K562 (cell line): Measurements from ENCODE around the gene FANCF. TPM values are rescaled to one million over a fixed set of nuclear protein-coding genes. Genes with fewer than 3 reads are reported as not detected.

Source experiments
- ATAC-seq: fragments of 200-7000 bp; cut with Tn5 transposase; 3 replicates; pipeline ENCODE4 v1.9.1; 2020; ENCODE audit warnings: moderate library complexity
- BruUV-seq: library from RNA; stranded (reverse); fragments of 400-500 nt; replicated peaks from 2 replicates; lab custom pipeline; 2021; lab: Mats Ljungman, UMichigan
- CTCF ChIA-PET: fragments of 300-600 bp; formaldehyde crosslinking; extraction: SDS; loops from one replicate; lab custom pipeline; 2021; ENCODE audit warnings: low intra/inter-chr PET ratio; lab: Yijun Ruan, JAX
- POLR2A ChIA-PET: fragments of 300-600, 350-650 bp; sonication (Branson Sonifier 250); formaldehyde crosslinking; extraction: SDS; loops from one replicate; lab custom pipeline; 2021; ENCODE audit warnings: antibody characterized with exemption, inconsistent platforms; lab: Yijun Ruan, JAX
- DNase-seq, 4 experiments: peaks; one replicate each; pipeline versions ENCODE4 v3.0.0 to v3.0.0-alpha.2; 2011 to 2018; ENCODE audit warnings: low spot score in 3 of 4, mixed read lengths in 3 of 4; ENCODE audit errors: extremely low read depth in 1 of 4
- FAIRE-seq: peaks from 2 replicates; lab custom pipeline; 2011; peaks lifted over from hg19 to GRCh38; lab: Jason Lieb, UNC
- H2AFZ ChIP-seq: 2 replicates; pipeline ENCODE4 v1.6.0; 2011; ENCODE audit warnings: low read depth, low read length, control low read depth, inconsistent platforms
- H3K27ac ChIP-seq: fragments of 200-600 bp; 3 replicates; pipeline ENCODE4 v1.8.0; 2011; ENCODE audit warnings: low read depth, mild to moderate bottlenecking, control low read depth, inconsistent platforms, low read length, moderate library complexity, mixed read lengths; ENCODE audit errors: extremely low read depth
- H3K27me3 ChIP-seq, 2 experiments: fragments of 300-600 bp in 1 of 2; 2 replicates in 1 of 2; 3 replicates in 1 of 2; pipeline versions ENCODE4 v1.6.0 to v1.8.0; 2011; ENCODE audit warnings: inconsistent platforms in 2 of 2, low read length in 2 of 2, mild to moderate bottlenecking in 1 of 2, mixed read lengths in 1 of 2, moderate library complexity in 1 of 2; ENCODE audit not compliant: control insufficient read depth in 2 of 2, insufficient read depth in 2 of 2
- H3K36me3 ChIP-seq: fragments of 300-600 bp; 3 replicates; pipeline ENCODE4 v1.8.0; 2011; ENCODE audit warnings: mild to moderate bottlenecking, low read length, inconsistent platforms; ENCODE audit not compliant: control insufficient read depth, insufficient read depth
- H3K4me1 ChIP-seq, 2 experiments: fragments of 200-600 bp in 1 of 2; replicated peaks in 1 of 2; 2 replicates in 1 of 2; 3 replicates in 1 of 2; pipeline versions ENCODE4 v1.5.1 to v1.8.0; 2011; ENCODE audit warnings: inconsistent platforms in 2 of 2, low read length in 2 of 2, mild to moderate bottlenecking in 1 of 2, mixed read lengths in 1 of 2, moderate library complexity in 1 of 2; ENCODE audit not compliant: control insufficient read depth in 2 of 2, insufficient read depth in 2 of 2
- H3K4me2 ChIP-seq: 2 replicates; pipeline ENCODE4 v1.6.1; 2011; ENCODE audit warnings: low read length, control low read depth, inconsistent platforms, mixed read lengths; ENCODE audit not compliant: insufficient read depth
- H3K4me3 ChIP-seq: fragments of 200-600 bp; sonication (generic), shearing (Covaris generic); 2 replicates; pipeline ENCODE4 v1.5.1; 2016; ENCODE audit warnings: control low read depth, inconsistent platforms
- H3K79me2 ChIP-seq: fragments of 200-600 bp; 3 replicates; pipeline ENCODE4 v1.8.0; 2011; ENCODE audit warnings: low read length, inconsistent platforms; ENCODE audit not compliant: control insufficient read depth, insufficient read depth
- H3K9ac ChIP-seq, 2 experiments: 2 replicates each; pipeline versions ENCODE4 v1.6.0 to v1.6.1; 2011; ENCODE audit warnings: low read depth in 2 of 2, low read length in 2 of 2, control low read depth in 1 of 2, inconsistent platforms in 1 of 2, mild to moderate bottlenecking in 1 of 2, mixed read lengths in 1 of 2; ENCODE audit not compliant: insufficient read depth in 1 of 2
- H3K9me1 ChIP-seq: one replicate; pipeline ENCODE4 v1.6.0; 2011; ENCODE audit warnings: inconsistent platforms, mild to moderate bottlenecking, low read length, moderate library complexity; ENCODE audit not compliant: control insufficient read depth, insufficient read depth
- H3K9me3 ChIP-seq: replicated peaks from 2 replicates; pipeline ENCODE4 v1.5.1; 2011; ENCODE audit warnings: low read depth, low read length, inconsistent platforms; ENCODE audit not compliant: control insufficient read depth, insufficient read depth
- H4K20me1 ChIP-seq: replicated peaks from 2 replicates; pipeline ENCODE4 v1.6.1; 2011; ENCODE audit warnings: low read length, inconsistent platforms, mixed read lengths; ENCODE audit not compliant: control insufficient read depth, insufficient read depth
- ARID4B ChIP-seq: sonication (generic); formaldehyde crosslinking; IDR thresholded peaks from 2 replicates; pipeline ENCODE4 v1.8.0; 2022; ENCODE audit warnings: mild to moderate bottlenecking, missing genetic modification reagents
- HSF4 ChIP-seq: fragments of 250-450 bp; sonication (Bioruptor Pico); IDR thresholded peaks from 2 replicates; pipeline ENCODE4 v2.1.2; 2022; ENCODE audit warnings: mild to moderate bottlenecking, moderate library complexity, borderline replicate concordance
- RBBP5 ChIP-seq: fragments of 200-600 bp; sonication (generic); IDR thresholded peaks from 2 replicates; pipeline ENCODE4 v1.6.1; 2012; ENCODE audit warnings: borderline replicate concordance, mild to moderate bottlenecking, low read length, control low read depth, inconsistent platforms; ENCODE audit not compliant: insufficient read depth, poor library complexity, severe bottlenecking
- SMAD4 ChIP-seq: fragments of 250-450 bp; sonication (Bioruptor Pico); conservative IDR thresholded peaks from 2 replicates; pipeline ENCODE4 v1.8.0; 2021; ENCODE audit warnings: inconsistent platforms, mild to moderate bottlenecking, moderate library complexity
- SMC3 ChIP-seq: conservative IDR thresholded peaks from 2 replicates; pipeline ENCODE4 v1.6.1; 2011; ENCODE audit warnings: low read depth, low read length, improper control_type of control experiment; ENCODE audit not compliant: insufficient read depth
- ZNF583 ChIP-seq: fragments of 250-450 bp; sonication (Bioruptor Pico); IDR thresholded peaks from 2 replicates; pipeline ENCODE4 v1.4.0; 2020
- ZNF79 ChIP-seq: fragments of 250-450 bp; sonication (Bioruptor Pico); IDR thresholded peaks from 2 replicates; pipeline ENCODE4 v1.4.0; 2020; ENCODE audit warnings: low read depth, mild to moderate bottlenecking, moderate library complexity
- ZSCAN29 ChIP-seq: fragments of 450-650 bp; IDR thresholded peaks from 2 replicates; pipeline ENCODE4 v1.6.1; 2017
- WGBS: fragments of 100-300 bp; shearing (Covaris generic); methylation state at CpG from one replicate; pipeline ENCODE4 v1.1.6; 2016; ENCODE audit warnings: low coverage, mixed read lengths; ENCODE audit not compliant: insufficient coverage; ENCODE audit errors: missing lambda C conversion rate; 5-methylcytosine and 5-hydroxymethylcytosine counted together
- in situ Hi-C: fragments of 300-500 bp; cut with MboI; formaldehyde crosslinking; loops from 4 replicates; pipeline ENCODE4 v1.15.0; 2018; ENCODE audit warnings: inconsistent platforms, mixed read lengths
- intact Hi-C: fragments of 100-400 bp; cut with micrococcal nuclease; formaldehyde crosslinking; loops from 2 replicates; pipeline ENCODE4 v1.14.2; 2022
- polyA plus RNA-seq, 8 experiments: library from polyadenylated mRNA; depleted of rRNA in 4 of 8; stranded (reverse) in 5 of 8; unstranded in 3 of 8; fragments of >200 nt; fragmentation: Nextera tagmentation in 2 of 8; fragmentation: Illumina TruSeq in 1 of 8; extraction: Ambion mirVana in 2 of 8; extraction: Trizol in 1 of 8; gene quantifications; 2 replicates each; pipeline versions ENCODE4 v1.2.1 to v1.2.3, GENCODE V29; 2011 to 2014; ENCODE audit warnings: inconsistent platforms in 1 of 8, missing spikeins in 1 of 8
- total RNA-seq, 7 experiments: library from RNA; depleted of rRNA in 6 of 7; stranded (reverse); fragments of >200 nt in 6 of 7; fragmentation: Illumina TruSeq in 2 of 7; extraction: Trizol in 2 of 7; gene quantifications; 2 replicates each; pipeline versions ENCODE4 v1.2.1 to v1.2.3, GENCODE V29; 2011 to 2021; ENCODE audit warnings: low replicate concordance in 1 of 7
- TF ChIP-seq, protein P1 (sequence below): sonication (generic); formaldehyde crosslinking; IDR thresholded peaks from 2 replicates; pipeline ENCODE4 v1.8.0; 2022; ENCODE audit warnings: mild to moderate bottlenecking, missing genetic modification reagents, borderline replicate concordance
- TF ChIP-seq, protein P2 (sequence below): conservative IDR thresholded peaks from 2 replicates; pipeline ENCODE4 v1.6.1; 2011; ENCODE audit warnings: low read depth, mild to moderate bottlenecking, low read length; ENCODE audit not compliant: control insufficient read depth

Gene FANCF
- total and polyA plus RNA-seq, 9 of the 15 experiments (the other 6 are each of a cell fraction or from before 2014, with no cell fraction given): 0.99 to 10.3 (median 7.5) TPM

DNA sequence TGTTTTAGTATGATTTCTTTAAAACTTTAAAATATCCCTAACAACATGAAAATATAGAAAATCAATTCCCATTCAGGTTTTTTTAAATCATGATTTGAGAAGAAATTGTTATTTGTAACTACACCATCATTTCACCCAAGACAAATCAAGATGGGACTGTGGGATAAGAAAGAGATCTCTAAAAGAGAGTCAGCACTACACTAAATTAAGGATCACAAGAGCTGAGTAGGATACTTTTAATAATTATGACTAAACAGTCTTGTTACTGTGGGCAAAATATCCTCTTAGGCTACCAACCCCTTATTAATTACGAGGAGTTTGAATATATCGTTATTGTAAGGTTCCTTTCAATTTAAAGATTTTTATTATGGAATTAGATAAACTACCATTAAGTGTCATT, 43.7 kb upstream of the FANCF start (continued):
- TF ChIP-seq, protein P1, sequence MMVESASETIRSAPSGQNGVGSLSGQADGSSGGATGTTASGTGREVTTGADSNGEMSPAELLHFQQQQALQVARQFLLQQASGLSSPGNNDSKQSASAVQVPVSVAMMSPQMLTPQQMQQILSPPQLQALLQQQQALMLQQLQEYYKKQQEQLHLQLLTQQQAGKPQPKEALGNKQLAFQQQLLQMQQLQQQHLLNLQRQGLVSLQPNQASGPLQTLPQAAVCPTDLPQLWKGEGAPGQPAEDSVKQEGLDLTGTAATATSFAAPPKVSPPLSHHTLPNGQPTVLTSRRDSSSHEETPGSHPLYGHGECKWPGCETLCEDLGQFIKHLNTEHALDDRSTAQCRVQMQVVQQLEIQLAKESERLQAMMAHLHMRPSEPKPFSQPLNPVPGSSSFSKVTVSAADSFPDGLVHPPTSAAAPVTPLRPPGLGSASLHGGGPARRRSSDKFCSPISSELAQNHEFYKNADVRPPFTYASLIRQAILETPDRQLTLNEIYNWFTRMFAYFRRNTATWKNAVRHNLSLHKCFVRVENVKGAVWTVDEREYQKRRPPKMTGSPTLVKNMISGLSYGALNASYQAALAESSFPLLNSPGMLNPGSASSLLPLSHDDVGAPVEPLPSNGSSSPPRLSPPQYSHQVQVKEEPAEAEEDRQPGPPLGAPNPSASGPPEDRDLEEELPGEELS (CRISPR knock-in tag): no peak
- no peak for TF ChIP-seq SMC3
- TF ChIP-seq RBBP5: no peak
- no peak for TF ChIP-seq SMAD4

GRCh38 chr11:22668005-22668796, 42.6 kb upstream of the FANCF start:
- WGBS: 0% methylated on average over 3 of the region's 3 CpGs
- ATAC-seq (no peak), DNase-seq (no peak), FAIRE-seq (no peak)
- POLR2A ChIA-PET: interaction anchor here (0.6 kb wide), 1 partner anchor 12 kb away, joined by 3 read pairs; no protein-coding TSS in a partner anchor
- in situ Hi-C loops (no loop called here), intact Hi-C loops (no loop called here)
- no peak overlapping the region for H3K4me3 ChIP-seq
- BruUV-seq: no TSS peak
- H3K4me1 ChIP-seq: peaks cover 0 to 5% of the 10 kb centered on the region in 2 experiments; a peak in 2 of 5 replicates
- H3K9ac ChIP-seq: no peak overlapping the region
- H3K9me3 ChIP-seq: no peaks in the 10 kb centered on the region
- no peak overlapping the region for H3K4me2 ChIP-seq
- H3K9me1 ChIP-seq: no peaks in the 10 kb centered on the region
- H3K27me3 ChIP-seq: peaks cover 0 to 8% of the 10 kb centered on the region in 2 experiments; a peak in 2 of 5 replicates
- H3K79me2 ChIP-seq: no peaks in the 10 kb centered on the region
- CTCF ChIA-PET: no interaction called here
- H4K20me1 ChIP-seq: no peaks in the 10 kb centered on the region; the same call in 1 of the 2 replicates
- no peaks in the 10 kb centered on the region for H3K36me3 ChIP-seq
- H3K27ac ChIP-seq: no peak overlapping the region
- H2AFZ ChIP-seq: no peak overlapping the region
- no peak for TF ChIP-seq ZSCAN29
- no peak for TF ChIP-seq HSF4
- TF ChIP-seq, protein P2, sequence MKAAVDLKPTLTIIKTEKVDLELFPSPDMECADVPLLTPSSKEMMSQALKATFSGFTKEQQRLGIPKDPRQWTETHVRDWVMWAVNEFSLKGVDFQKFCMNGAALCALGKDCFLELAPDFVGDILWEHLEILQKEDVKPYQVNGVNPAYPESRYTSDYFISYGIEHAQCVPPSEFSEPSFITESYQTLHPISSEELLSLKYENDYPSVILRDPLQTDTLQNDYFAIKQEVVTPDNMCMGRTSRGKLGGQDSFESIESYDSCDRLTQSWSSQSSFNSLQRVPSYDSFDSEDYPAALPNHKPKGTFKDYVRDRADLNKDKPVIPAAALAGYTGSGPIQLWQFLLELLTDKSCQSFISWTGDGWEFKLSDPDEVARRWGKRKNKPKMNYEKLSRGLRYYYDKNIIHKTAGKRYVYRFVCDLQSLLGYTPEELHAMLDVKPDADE: no peak
- no peak for TF ChIP-seq ZNF583
- TF ChIP-seq ARID4B: no peak
- no peak for TF ChIP-seq ZNF79 (CRISPR knock-in tag)
